HepG2 (cell line): Measurements from ENCODE around the gene SEMA6B. TPM values are rescaled to one million over a fixed set of nuclear protein-coding genes. Genes with fewer than 3 reads are reported as not detected.

Source experiments
- ATF3 ChIP-seq: sonication (generic); formaldehyde crosslinking; IDR thresholded peaks from 2 replicates; pipeline ENCODE4 v1.4.0; 2020; ENCODE audit warnings: missing genetic modification reagents
- CEBPZ ChIP-seq: IDR thresholded peaks from 2 replicates; pipeline ENCODE4 v1.6.1; 2012; ENCODE audit warnings: low read length, improper control_type of control experiment
- KDM1A ChIP-seq: IDR thresholded peaks from 2 replicates; pipeline ENCODE4 v1.6.1; 2016; ENCODE audit warnings: missing compliant biosample characterization
- KMT2A ChIP-seq: sonication (generic); formaldehyde crosslinking; IDR thresholded peaks from 2 replicates; pipeline ENCODE4 v1.4.0; 2020; ENCODE audit warnings: missing genetic modification reagents
- MAZ ChIP-seq, 2 experiments: sonication (generic) in 1 of 2; formaldehyde crosslinking in 1 of 2; IDR thresholded peaks; 2 replicates each; pipeline versions ENCODE4 v1.5.0 to v1.6.1; 2012 to 2020; ENCODE audit warnings: low read depth in 2 of 2, mild to moderate bottlenecking in 2 of 2, borderline replicate concordance in 1 of 2, improper control_type of control experiment in 1 of 2, low read length in 1 of 2, missing genetic modification reagents in 1 of 2, moderate library complexity in 1 of 2
- SSRP1 ChIP-seq: IDR thresholded peaks from 2 replicates; pipeline ENCODE4 v1.6.1; 2016; ENCODE audit warnings: control low read depth
- ZBTB40 ChIP-seq, 2 experiments: fragments of 450-650 bp in 1 of 2; sonication (generic) in 1 of 2; formaldehyde crosslinking in 1 of 2; IDR thresholded peaks; 2 replicates each; pipeline versions ENCODE4 v1.6.1 to v1.8.0; 2016 to 2022; ENCODE audit warnings: antibody characterized with exemption in 1 of 2, mild to moderate bottlenecking in 1 of 2, missing genetic modification reagents in 1 of 2
- ZFY ChIP-seq: sonication (generic); formaldehyde crosslinking; IDR thresholded peaks from 2 replicates; pipeline ENCODE4 v1.4.0; 2020; ENCODE audit warnings: missing genetic modification reagents
- ZNF580 ChIP-seq: IDR thresholded peaks from 2 replicates; pipeline ENCODE4 v1.6.1; 2016; ENCODE audit warnings: low read depth, borderline replicate concordance
- ZNF746 ChIP-seq: sonication (generic); formaldehyde crosslinking; IDR thresholded peaks from 2 replicates; pipeline ENCODE4 v1.8.0; 2022; ENCODE audit warnings: mild to moderate bottlenecking, missing genetic modification reagents
- polyA plus RNA-seq, 8 experiments: library from polyadenylated mRNA; depleted of rRNA in 3 of 8; stranded (reverse) in 7 of 8; unstranded in 1 of 8; fragments of >200 nt; fragmentation: Illumina TruSeq in 4 of 8; extraction: Trizol in 4 of 8; gene quantifications; 2 replicates each; pipeline versions ENCODE4 v1.2.1 to v1.2.3, GENCODE V29; 2011 to 2016; ENCODE audit warnings: low read depth in 4 of 8, missing spikeins in 1 of 8, mixed read lengths in 1 of 8; ENCODE audit not compliant: insufficient read depth in 1 of 8
- total RNA-seq, 5 experiments: library from RNA; depleted of rRNA; stranded (reverse); fragments of >200 nt; fragmentation: Illumina TruSeq; extraction: Trizol; gene quantifications; 2 replicates each; pipeline ENCODE4 v1.2.3, GENCODE V29; 2016; ENCODE audit warnings: low read depth in 1 of 5
- TF ChIP-seq, protein P1 (sequence below): IDR thresholded peaks from 2 replicates; pipeline ENCODE4 v1.6.1; 2012; ENCODE audit warnings: inconsistent platforms

The SEMA6B gene
- total and polyA plus RNA-seq, 2 of the 13 experiments (the other 11 are each of a cell fraction or from before 2014, with no cell fraction given): 45.5 to 67.1 TPM

- no peak for TF ChIP-seq CEBPZ
- peak; percentile 57; the same call in 1 of the 2 replicates for TF ChIP-seq MAZ (IDR thresholded peaks at IDR 0.05; ENCODE audit: borderline replicate concordance, low read depth, low read length)
- no peak for TF ChIP-seq MAZ (CRISPR knock-in tag; IDR thresholded peaks at IDR 0.05; ENCODE audit: low read depth)
- TF ChIP-seq ZNF746 (CRISPR knock-in tag): 0 out of 2 replicates have a peak, but pooled peaks have one; percentile 28
- 0 out of 2 replicates have a peak, but pooled peaks have one; percentile 41 for TF ChIP-seq SSRP1
- no peak for TF ChIP-seq KMT2A (CRISPR knock-in tag)
- TF ChIP-seq, protein P1, sequence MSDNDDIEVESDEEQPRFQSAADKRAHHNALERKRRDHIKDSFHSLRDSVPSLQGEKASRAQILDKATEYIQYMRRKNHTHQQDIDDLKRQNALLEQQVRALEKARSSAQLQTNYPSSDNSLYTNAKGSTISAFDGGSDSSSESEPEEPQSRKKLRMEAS: peak; percentile 40; the same call in 1 of the 2 replicates
- no peak for TF ChIP-seq ZBTB40 (IDR thresholded peaks at IDR 0.05)
- 0 out of 2 replicates have a peak, but pooled peaks have one; percentile 25 for TF ChIP-seq ZBTB40 (CRISPR knock-in tag; IDR thresholded peaks at IDR 0.05)
- 0 out of 2 replicates have a peak, but pooled peaks have one; percentile 42 for TF ChIP-seq ZNF580 (CRISPR knock-in tag)
- peak; percentile 82 for TF ChIP-seq KDM1A (CRISPR knock-in tag)
- no peak for TF ChIP-seq ZFY (CRISPR knock-in tag)
- no peak for TF ChIP-seq ATF3 (CRISPR knock-in tag)
These were observed 26.1 kb upstream of the SEMA6B start (continued) for GRCh38 chr19:4585556-4585955.
